ENCODE data around the gene SPHK2.

DNA sequence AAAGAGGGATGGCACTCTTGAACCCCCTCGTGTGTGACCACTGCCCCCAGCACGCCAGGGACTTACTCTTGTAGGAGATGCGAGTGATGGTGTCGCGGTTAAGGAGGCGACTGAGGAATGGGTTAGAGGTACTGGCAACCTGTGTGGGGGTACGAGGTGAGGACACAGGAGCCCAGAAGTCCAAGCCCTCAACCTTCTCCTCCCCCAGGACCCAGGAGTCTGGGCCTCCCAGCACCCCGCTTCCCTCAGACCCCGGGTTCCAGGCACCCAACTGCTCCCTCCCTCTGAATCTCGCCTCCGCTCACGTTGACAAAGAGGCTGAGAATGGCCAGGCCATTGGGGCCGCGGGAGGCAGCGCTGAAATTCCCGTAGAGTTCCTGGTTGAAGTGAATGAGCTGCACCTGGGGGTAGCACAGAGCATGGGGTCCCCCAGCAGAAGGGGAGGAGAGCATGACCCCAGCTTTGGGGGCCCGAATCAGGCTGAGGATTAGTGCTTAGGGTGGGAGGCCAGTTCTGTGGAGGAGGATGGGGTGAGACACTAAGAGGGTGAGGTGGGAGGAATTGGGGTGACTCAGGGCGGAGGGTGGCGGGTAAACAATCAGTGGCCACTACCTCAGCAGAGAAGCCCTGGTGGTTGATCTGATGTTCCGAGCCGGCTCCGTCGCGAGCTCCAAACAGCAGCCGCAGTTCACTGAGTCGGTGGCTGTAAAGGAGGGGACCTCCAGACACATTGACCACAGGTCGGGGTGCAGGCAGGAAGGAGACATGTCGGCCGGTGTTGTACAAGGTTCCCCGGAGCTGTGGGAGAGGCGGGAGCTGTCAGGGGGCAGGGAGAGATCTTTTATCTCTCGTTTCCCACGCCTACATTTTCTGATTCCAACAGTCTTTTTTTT, 20.4 kb downstream of the SPHK2 start:
- TF ChIP-seq CTCF (IDR thresholded peaks at IDR 0.05) (no peak), POLR2A (IDR thresholded peaks at IDR 0.05) (no peak)
